Measurements from ENCODE around the gene EIF3D.
"Not testable (repeated sequence)": the region's sequence is repeated elsewhere in the genome, so short reads cannot be mapped to it uniquely, and the experiment has no call there.

Gene EIF3D

DNA sequence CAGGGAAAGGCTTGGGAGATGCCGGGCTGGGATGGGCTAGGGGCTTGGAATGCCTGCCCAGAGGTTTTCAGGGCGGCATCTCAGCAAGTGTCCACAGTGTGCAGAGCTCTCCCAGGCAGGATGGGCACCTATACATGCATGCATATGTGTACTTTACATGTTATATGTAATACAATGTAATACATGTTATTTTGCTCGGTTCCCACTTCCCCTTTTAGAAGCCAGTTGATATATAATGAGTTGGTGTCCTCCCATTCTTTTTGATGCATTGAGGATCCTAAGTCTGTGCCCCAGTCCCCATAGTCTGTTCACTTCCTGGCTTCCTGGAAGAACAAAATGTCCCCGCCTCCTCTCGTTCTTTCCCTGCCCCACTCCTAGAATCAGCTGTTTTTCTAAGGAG lies 20.1 kb upstream of the EIF3D start:
- no peak for DNase-seq

DNA sequence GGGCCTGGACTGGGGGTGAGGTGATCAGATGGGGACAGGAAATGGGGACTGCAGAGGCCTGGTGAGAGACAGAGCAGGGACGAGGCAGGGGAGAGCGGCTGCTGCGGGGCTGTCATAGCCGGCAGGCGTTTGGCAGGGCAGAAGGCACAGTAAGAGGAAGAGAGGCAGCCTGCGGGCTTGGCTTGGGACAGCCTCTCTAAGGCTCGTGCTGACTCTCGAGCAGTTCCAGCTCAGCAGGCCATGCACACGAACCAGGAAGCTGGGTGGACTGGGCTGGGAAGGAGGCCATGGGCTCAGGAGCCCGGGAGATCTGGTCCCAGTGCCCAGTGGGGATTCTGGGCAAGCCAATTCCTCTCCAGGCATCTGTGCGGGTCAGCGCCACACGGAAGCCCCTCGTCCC lies 19.6 kb upstream of the EIF3D start:
- no peak for DNase-seq

DNA sequence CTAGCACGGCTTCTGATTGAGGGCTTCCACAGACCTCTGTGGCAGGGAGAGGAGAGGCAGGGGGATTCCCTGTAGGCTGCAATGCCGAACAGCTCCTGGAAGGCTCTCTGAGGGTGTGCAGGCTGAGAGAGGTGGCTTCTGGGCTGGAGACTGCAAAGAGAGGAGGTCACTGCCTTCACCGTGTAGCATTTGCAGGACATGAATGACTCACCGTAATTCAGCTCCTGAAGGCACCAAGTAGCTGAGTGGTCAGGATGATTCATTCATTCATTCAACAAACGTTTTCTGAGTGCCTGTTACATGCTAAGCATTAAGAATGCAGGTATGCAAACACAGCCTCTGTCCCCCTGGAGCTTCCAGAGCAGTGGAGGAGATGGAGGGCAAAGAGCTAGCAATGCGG lies 18.0 kb upstream of the EIF3D start:
- no peak for DNase-seq

DNA sequence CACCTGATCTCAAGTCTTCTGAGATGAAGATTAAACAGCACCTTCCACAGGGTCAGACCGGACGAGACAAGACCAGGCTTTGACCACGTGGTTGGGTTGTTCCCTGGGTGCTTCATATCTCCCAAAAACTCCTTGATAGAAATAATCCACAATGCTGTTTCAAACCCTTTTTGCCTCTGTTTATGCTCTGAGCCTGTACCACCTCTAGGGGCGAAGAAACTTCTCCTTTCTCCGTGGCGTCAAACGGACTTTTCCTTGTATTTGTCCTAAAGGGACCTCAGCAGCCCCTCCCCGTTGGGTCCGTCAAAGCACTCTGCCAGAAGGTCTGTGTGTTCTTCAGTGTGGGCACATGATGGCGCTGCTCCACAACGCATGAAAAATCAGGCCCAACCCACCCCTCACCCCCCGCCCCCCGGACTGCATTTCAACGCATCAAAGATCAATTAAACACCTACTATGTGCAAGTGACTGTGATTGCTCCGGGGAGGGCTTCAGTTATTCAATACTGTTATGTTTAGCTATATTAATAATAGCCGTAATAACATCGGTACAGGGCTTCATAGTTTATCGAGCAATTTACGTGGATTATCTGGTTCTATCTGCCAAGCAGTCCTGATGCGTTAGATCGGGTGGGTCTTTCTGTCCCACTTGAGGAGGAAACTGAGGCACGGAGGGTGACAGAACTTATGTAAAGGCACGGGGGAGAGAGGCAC lies 17.3 kb upstream of the EIF3D start:
- DNase-seq, result peak; percentile 31

DNA sequence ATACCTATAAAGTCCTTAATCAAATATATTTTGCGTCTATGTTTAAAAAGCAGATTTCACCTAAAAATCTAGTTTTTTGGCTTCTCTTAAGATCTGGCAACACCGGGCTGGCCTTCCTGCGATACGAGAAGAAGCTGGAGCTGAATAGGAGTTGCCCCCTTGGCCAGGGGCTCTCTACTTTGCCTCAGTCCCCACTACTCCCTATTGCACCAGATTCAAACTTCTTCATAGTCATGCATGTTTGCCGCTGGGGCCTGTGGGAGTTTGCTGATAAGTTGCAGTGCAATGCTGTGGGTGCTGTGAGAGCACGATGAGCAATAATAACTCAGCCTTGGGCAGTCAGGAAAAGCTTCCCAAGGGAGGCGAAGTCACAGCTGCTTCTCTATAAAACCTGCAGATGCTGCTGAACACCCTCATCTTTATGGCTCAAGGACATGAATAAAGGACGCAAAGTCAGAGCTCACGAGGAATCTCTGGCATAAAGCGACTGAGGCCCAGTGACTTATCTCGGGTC lies 15.2 kb upstream of the EIF3D start:
- no peak for DNase-seq

DNA sequence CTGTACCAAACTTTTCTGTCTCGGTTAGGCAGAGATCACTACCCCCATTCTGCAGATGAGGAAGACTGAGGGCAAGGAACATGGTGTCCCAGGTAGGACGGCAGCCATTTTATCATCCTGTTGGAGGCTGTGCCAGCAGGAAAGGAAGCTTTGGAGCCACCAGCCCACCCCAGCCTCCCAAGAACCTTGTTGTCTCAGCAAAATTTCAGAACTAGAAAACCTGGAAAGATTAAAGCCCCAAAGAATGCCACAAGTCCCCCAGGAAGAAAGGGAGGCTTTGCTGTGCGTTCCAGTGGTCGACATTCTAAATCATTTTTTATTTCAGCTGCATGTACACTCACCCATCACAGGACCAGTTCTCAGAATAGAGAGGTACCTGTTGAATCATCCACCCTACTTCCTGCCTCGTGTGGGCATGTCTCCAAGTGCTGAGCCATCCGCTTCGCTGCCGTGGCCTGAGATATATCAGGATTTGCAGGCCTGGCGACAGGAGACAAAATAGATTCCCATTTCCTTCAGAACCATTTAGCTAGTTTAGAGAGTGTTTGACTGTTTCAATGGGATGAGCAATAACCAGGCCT lies 13.0 kb upstream of the EIF3D start:
- no peak for DNase-seq

DNA sequence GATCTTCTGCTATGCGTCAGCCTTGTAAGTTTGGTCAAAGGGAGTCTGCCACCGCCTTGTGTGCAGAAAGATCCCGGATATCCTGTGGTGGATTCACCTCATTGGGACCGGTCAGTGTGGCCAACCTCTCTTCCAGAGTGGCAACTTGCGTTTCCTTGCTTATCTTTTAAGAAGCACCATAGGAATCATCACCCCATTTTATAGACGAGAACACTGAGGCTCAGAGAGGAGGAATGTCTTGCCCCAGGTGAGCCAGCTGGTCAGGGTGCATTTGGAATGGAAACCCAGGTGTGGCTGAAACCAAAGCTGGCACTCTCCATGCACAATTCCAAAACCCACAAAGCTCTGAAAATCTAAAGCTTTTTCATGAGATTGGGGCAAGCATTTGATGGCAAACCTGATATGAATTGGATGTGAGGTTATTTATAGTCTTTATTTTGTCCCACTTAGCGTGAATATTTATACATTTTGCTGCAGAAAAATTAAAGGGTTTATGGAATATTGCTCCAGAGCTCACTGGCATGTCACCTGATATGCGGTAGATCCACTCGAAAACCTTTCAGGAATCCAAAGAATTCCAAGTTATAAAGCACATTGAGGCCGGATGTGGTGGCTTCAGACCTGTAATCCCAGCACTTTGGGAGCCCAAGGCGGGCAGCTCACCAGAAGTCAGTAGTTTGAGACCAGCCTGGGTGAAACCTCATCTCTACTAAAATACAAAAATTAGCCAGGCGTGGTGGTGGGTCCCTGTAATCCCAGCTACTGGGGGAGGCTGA lies 12.1 kb upstream of the EIF3D start:
- DNase-seq, result no peak

DNA sequence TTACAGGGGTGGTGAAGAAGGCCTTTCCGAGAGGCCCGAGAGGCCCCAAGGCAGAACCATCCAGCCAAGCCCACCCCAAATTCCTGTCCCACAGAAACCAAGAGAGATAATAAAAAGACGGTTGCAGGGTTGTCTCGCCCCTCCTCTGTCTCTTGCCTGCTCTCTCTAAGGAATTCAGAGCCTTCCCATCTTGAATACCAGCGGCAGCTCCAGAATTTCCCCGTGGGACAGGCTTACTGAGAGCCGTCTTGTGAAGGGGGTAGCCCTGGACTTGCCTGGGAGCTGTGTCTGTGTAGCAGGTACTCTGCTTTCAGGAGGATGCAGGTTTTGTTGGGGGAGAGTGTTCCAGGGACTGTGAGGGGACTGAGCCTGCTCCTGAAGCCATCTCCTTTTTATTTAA lies 9.6 kb upstream of the EIF3D start:
- DNase-seq, result no peak

DNA sequence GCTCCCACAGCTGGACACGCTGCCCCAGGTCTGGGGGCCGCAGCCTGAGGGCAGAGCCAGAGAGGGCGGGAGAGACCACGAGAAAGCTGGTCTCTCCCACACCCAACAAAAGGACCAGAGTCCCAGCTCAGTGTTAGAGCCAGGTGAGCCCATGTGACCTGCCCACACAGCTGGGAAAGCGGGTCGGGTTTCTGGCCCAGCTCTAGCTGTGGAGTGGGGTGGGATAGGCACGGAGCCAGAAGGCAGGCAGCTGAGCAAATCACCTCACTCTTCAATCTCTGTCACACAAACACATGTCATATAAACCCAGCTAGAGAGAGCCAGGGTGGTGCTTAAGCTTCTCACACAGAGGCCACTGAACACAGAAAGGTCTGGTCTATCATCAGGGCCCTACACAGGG lies 7.8 kb upstream of the EIF3D start:
- DNase-seq, result no peak

DNA sequence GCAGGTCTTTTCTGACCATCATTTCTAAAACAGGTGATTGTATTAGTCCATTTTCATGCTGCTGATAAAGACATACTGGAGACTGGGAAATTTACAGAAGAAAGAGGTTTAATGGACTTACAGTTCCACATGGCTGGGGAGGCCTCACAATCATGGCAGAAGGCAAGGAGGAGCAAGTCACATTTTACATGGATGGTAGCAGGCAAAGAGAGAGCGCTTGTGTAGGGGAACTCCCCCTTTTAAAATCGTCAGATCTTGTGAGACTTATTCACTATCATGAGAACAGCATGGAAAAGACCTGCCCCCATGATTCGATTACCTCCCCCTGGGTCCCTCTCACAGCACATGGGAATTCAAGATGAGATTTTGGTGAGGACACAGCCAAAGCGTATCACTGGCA lies 4.4 kb upstream of the EIF3D start:
- not testable (repeated sequence) for DNase-seq

DNA sequence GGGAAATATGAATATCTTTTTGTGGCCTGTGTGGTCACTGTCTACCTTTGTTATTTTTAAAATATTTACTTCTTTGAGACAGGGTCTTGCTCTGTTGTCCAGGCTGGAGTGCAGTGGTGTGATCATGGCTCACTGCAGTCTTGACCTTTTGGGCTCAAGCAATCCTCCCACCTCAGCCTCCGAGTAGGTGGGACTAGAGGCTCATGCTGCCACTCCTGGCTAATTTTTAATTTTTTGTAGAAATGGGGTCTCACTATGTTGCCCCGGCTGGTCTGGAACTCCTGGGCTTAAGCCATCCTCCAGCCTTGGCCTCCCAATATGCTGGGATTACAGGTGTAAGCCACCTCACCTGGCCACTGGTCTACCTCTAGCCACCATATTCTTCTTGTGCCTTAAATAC lies 3.5 kb upstream of the EIF3D start:
- DNase-seq, result no peak

DNA sequence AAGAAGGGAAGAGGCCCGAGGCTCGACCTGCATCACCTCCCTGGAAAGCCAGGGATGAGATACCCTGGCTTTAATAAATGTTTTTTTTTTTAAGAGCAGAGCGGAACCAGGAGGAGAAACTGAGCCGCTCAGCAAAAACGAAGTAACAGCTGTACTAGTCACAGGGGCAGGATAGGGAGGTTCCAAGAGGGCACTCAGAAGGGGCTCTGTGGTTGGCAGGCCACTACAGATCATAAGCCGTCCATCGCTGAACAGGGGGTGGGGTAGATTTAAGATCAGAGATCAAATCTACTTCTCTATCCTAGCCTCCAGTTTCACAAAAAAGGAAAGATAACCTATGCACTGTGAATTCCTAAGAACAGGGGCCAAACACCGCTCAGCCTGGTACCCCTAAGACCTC lies 625 bp downstream of the EIF3D start:
- DNase-seq, result no peak

DNA sequence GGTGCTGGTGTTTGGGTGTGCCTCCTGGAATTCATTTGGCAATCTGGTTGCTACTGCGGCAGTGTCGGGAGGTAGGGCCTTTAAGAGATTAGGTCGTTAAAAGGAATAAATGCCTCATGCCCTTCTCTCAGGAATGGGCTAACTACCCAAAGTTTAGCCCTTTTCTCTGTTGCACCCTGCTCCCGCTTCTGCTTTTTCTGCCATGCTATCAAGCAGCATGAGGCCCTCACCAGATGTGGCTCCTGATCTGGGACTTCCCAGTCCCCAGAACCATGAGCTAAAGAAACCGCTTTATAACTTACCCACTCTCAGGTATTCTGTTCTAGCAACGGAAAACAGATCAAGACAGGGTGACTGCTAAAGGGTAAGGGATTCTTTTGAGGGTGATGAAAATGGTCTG lies 6.3 kb downstream of the EIF3D start:
- DNase-seq, result no peak

DNA sequence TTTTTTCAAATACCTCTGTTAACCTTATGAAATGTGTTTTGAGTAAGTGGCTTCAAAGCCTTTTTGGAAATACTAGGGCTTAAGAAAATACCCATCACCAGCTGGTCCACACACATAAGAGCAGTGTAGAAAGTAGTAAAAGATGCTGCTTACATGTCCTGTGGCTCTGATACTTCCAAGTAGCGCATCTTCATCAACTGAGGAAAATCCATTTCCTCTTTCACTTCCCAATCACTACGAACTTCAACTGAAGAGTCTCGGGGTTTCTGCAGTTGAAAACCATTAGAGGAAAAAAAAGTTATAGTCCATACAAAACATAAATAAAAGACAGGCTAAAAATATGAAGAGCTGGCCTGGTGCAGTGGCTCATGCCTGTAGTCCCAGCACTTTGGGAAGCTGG lies 8.5 kb downstream of the EIF3D start:
- no peak for DNase-seq

DNA sequence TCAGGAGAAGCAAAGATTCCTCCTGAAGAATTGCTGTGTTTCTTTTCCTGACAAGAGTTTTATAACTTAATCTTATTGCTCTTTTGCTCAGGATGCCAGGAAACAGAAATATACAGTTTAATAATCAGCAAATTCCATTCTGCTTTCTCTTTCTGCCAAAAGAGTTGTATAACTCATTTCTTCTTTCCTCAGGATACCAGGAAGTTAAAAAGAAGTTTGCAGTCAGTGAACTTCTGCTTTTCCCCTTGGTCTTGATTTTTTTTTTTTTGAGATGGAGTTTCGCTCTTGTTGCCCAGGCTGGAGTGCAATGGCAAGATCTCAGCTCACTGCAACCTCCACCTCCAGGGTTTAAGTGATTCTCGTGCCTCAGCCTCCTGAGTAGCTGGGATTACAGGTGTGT lies 9.1 kb downstream of the EIF3D start:
- DNase-seq, result not testable (repeated sequence)

DNA sequence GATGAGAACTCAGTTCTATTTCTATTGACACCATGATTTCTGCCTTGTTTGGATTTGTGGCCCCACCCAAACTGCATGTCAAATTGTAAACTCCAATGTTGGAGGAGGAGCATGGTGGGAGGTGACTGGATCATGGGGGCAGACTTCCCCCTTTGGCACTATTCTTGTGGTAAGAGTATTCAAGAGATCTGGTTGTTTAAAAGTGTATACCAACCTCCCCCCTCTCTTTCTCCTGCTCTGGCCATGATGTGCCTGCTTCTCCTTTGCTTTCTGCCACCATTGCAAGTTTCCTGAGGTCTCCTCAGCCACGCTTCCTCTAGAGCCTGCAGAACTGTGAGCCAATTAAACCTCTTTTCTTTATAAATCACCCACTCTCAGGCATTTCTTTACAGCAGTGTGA lies 14.2 kb downstream of the EIF3D start:
- DNase-seq, result no peak

DNA sequence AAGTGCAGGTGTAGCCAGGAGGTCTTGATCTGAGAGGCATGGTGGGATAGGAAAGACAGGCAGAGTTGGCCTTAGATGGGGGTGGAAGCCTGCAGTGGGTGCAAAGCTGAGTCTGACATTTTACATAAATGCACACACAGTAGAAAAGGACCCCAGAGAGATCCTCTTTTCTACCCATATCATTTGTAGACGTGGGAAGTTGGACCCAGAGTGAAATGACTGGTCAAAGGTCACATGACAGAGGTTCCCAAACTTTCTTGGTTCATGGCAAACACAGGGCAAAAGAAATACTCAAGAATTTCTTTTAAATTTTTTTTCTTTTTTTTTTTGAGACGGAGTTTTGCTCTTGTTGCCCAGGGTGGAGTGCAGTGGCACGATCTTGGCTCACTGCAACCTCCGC lies 16.0 kb downstream of the EIF3D start:
- DNase-seq, result no peak

DNA sequence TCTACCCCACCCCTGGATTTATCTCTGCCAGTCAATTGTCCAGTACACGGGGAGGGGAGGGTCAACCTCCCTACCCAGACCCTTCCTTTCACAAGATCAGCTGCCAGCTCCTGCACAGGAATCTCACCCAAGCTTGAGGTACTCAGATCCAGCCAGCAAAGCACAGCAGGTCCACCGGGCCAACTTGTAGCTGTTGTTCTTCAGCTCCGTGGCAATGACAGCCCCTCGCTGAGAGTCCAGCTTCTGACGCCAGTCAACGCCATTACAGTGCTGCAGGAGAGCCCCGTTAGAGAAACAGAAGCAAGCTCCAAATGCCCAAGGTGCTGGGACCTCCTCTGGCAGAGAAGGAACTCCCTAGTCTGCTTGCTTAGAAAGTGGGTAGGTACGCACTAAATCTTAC lies 16.6 kb downstream of the EIF3D start:
- no peak for DNase-seq

DNA sequence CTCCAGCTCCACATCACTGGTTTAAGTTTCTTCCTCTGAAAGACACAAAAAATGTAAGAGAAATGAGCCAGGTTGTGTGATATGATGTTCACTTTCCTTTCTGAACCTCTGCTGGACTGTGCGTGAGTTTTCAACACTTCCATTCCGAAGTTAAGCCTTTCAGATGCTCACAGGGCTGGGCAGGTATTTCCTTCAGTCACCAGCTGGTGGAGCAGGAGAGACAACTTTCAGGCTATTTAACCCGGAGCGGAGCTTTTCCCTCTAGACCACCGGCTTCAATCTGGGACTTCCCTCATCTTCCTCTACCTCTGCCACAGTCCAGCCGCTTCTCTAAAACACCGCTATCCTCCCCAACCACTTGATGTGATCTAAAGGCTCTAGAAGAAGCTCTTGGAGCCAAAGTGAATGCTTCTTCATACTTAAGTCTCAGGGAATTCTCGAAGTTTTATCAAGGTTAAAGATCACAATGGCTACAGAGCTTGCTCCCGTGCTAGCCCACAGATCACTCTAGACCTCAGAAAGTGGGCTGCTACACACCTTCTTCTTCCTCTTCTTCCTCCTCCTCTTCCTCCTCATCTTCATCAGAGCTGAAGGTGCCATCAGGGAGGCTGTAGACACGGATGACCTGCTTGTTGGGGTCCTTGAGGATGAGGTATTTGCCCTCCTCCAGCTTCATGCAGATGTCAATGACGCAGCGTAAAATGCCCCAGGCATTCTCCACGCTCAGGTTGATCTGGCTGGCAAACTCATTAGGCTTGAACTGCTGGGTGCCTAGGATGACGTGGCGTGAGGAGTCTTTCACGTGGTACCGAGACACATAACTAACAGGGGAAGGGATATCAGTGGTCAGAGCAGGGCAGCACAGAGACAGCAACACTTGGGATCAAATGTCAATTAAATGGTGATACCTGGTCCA lies 17.7 kb downstream of the EIF3D start:
- DNase-seq, result no peak

DNA sequence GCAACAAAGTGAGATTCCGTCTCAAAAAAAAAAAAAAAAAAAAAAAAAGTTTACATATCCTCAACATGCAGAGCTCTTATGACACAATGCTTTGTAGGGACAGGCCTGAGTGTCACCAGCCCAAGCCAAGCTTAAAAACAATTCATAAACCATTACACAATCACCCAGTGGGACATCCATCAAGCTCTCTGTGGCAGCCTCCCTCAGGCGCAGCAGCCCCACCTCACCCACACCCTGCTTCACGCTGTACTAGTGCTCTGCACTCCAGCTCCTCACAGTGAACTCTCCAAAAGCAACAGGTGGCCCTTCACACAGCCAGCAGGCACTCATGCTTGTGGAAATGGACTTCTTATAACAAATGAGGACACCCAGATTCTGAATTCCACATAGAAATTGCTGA lies 18.6 kb downstream of the EIF3D start:
- DNase-seq, result no peak

DNA sequence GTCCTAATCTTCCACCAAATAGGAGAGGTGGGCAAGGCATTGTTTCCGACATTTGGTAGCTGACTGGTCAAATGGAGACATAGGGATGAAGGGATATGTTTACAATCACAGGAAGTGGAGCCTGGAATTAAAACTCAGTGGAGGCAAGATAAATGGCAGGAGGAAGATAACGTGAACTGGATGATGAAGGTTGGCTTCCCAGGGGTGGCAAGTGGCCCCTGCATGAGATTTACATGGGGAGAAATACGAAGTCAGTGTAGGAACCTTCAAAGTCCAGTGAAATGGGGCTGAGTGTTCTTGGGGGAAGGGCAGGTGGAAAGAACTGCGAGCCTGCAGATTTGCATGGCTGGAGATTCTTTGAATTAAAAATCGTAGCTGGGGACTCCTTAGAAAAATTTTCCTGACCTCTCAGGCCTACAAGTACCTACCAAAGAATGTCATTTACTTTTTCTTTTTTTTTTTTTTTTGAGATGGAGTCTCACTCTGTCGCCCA lies 21.4 kb downstream of the EIF3D start:
- DNase-seq, result no peak

DNA sequence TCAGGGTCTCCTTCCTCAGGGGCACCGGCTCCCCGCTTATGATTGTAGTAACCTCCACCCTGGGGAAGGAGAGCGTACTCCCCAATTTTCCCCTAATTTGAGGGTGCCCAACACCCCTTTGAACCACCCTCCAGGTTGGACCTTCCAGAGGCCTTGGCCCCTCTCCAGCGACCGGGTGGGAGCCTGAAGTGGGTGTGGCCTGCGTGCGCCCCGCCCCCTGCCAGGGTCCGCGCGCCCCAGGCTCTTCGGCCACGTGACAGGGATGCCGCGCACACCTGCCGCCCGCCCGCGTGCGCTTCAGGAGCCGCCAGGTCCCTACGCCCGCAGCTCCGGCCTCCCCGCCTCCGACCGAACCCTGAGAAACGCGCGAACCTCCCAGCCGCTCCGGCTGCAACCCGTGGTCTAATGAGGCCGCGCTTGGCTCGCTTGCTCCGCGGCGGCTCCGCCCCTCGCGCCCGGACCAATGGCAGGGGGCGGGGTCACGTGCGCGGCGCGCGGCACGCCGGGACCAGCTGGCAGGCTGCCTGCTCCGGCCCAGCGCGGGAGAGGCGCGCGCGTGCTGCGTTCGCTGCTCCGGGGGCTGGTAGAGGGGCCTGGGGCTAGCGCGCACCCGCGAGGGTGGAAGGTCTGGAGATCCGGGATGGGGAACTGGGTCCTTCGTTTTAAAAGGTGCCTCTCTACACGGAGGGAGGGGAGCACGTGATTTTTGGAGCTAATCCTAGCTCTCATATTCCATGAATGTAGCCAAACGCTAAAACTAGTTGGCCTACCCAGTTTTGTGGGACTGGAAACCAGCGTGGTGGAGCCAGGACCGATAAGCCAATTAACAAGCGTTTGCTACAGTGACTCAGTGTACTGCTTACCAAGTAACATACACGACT lies 22.1 kb downstream of the EIF3D start, which contains the start of gene FOXRED2:
Gene FOXRED2 (minus strand): TSS at position 404 of the 881 bp plus-strand sequence. CDS start 618 bp downstream, outside the sequence.
- DNase-seq, result peak; percentile 63

Data from GF-D8 (cell line).